ENCODE results near the gene SIK2.
"Not testable (repeated sequence)": the region's sequence is repeated elsewhere in the genome, so short reads cannot be mapped to it uniquely, and the experiment has no call there.

SIK2 gene

GRCh38 chr11:111696556-111696955 lies 94.3 kb downstream of the SIK2 start:
- in situ Hi-C loops (cut with MboI; ENCODE audit: low sequenced_read_pairs): no loop called here

GRCh38 chr11:111697933-111698371 lies 95.7 kb downstream of the SIK2 start:
- in situ Hi-C loops (cut with MboI; ENCODE audit: low sequenced_read_pairs): no loop called here

- in situ Hi-C loops (cut with MboI; ENCODE audit: low sequenced_read_pairs): no loop called here
Observed at GRCh38 chr11:111698852-111699559, 96.8 kb downstream of the SIK2 start.

GRCh38 chr11:111699579-111700156 lies 97.4 kb downstream of the SIK2 start:
- in situ Hi-C loops (cut with MboI; ENCODE audit: low sequenced_read_pairs): no loop called here

GRCh38 chr11:111700162-111700561 lies 97.9 kb downstream of the SIK2 start:
- in situ Hi-C loops (cut with MboI; ENCODE audit: low sequenced_read_pairs): no loop called here

GRCh38 chr11:111702623-111703022 lies 100.4 kb downstream of the SIK2 start:
- in situ Hi-C loops (cut with MboI; ENCODE audit: low sequenced_read_pairs): no loop called here

- in situ Hi-C loops (cut with MboI; ENCODE audit: low sequenced_read_pairs): no loop called here
Observed at GRCh38 chr11:111703576-111703975, 101.3 kb downstream of the SIK2 start.

GRCh38 chr11:111707039-111707690 lies 104.9 kb downstream of the SIK2 start:
- in situ Hi-C loops (cut with MboI; ENCODE audit: low sequenced_read_pairs): no loop called here

- in situ Hi-C loops (cut with MboI; ENCODE audit: low sequenced_read_pairs): no loop called here
Observed at GRCh38 chr11:111707691-111708067, 105.4 kb downstream of the SIK2 start.

GRCh38 chr11:111714522-111714921 lies 112.3 kb downstream of the SIK2 start:
- in situ Hi-C loops (cut with MboI; ENCODE audit: low sequenced_read_pairs): no loop called here

GRCh38 chr11:111715142-111715816 lies 113.0 kb downstream of the SIK2 start:
- in situ Hi-C loops (cut with MboI; ENCODE audit: low sequenced_read_pairs): no loop called here

GRCh38 chr11:111717660-111718059 lies 115.4 kb downstream of the SIK2 start:
- in situ Hi-C loops (cut with MboI; ENCODE audit: low sequenced_read_pairs): not testable (repeated sequence)

GRCh38 chr11:111718436-111718835 lies 116.2 kb downstream of the SIK2 start:
- in situ Hi-C loops (cut with MboI; ENCODE audit: low sequenced_read_pairs): no loop called here

- in situ Hi-C loops (cut with MboI; ENCODE audit: low sequenced_read_pairs): no loop called here
Observed at GRCh38 chr11:111718859-111719258, 116.6 kb downstream of the SIK2 start.

GRCh38 chr11:111719379-111719778 lies 117.1 kb downstream of the SIK2 start:
- in situ Hi-C loops (cut with MboI; ENCODE audit: low sequenced_read_pairs): no loop called here

GRCh38 chr11:111720801-111721494 lies 118.7 kb downstream of the SIK2 start:
- in situ Hi-C loops (cut with MboI; ENCODE audit: low sequenced_read_pairs): no loop called here

- in situ Hi-C loops (cut with MboI; ENCODE audit: low sequenced_read_pairs): no loop called here
Observed at GRCh38 chr11:111722501-111722900, 120.3 kb downstream of the SIK2 start.

GRCh38 chr11:111723595-111723994 lies 121.3 kb downstream of the SIK2 start:
- in situ Hi-C loops (cut with MboI; ENCODE audit: low sequenced_read_pairs): no loop called here

- in situ Hi-C loops (cut with MboI; ENCODE audit: low sequenced_read_pairs): no loop called here
Observed at GRCh38 chr11:111724615-111725129, 122.4 kb downstream of the SIK2 start.

GRCh38 chr11:111725621-111726020 lies 123.4 kb downstream of the SIK2 start:
- in situ Hi-C loops (cut with MboI; ENCODE audit: low sequenced_read_pairs): no loop called here

GRCh38 chr11:111726301-111726713 lies 124.1 kb downstream of the SIK2 start:
- in situ Hi-C loops (cut with MboI; ENCODE audit: low sequenced_read_pairs): no loop called here
